ENCODE measurements around the gene HJV.

Gene HJV

DNA sequence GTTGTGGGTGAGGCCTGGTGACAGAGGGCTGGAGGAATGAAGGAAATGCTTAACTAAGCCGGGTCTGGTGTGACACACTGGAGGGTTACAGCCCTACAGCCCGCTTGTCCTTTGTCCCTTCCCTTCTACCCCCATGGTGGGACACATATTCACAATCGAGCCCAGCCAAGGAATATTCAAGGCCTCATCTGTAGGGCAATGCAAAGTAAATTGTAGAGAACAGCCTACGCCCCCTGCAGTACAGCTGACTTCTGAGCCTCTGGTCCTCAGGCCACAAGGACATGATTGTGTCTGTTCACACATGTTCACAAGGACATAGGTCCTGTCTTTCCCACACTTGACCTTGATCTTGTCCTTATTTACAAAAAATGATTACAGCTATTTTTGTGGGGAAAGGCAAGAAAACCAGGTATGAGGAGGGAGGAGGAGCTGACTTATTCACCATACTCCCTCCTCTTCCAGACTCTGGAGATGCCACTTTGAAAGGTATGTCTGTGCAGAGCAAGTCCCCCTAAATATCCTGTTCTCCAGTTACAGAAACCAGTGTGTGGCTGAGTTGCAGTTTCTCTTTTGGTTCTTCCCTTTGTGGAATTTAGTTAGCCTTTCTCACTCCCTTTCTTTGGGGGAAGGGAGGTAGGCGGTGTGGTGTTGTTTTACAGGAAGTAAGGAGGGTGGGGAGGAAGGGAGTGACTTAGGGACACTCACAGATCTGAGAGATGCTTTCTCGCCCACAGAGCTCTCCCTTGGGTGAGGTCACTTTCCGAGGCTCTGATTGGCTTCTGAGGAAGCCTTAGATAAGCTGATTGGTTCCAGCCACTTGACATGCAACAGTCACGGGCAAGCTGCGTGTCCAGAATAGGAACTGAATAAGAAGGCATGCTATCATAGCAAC lies 42.4 kb downstream of the HJV start (continued):
- TF ChIP-seq, protein P1, sequence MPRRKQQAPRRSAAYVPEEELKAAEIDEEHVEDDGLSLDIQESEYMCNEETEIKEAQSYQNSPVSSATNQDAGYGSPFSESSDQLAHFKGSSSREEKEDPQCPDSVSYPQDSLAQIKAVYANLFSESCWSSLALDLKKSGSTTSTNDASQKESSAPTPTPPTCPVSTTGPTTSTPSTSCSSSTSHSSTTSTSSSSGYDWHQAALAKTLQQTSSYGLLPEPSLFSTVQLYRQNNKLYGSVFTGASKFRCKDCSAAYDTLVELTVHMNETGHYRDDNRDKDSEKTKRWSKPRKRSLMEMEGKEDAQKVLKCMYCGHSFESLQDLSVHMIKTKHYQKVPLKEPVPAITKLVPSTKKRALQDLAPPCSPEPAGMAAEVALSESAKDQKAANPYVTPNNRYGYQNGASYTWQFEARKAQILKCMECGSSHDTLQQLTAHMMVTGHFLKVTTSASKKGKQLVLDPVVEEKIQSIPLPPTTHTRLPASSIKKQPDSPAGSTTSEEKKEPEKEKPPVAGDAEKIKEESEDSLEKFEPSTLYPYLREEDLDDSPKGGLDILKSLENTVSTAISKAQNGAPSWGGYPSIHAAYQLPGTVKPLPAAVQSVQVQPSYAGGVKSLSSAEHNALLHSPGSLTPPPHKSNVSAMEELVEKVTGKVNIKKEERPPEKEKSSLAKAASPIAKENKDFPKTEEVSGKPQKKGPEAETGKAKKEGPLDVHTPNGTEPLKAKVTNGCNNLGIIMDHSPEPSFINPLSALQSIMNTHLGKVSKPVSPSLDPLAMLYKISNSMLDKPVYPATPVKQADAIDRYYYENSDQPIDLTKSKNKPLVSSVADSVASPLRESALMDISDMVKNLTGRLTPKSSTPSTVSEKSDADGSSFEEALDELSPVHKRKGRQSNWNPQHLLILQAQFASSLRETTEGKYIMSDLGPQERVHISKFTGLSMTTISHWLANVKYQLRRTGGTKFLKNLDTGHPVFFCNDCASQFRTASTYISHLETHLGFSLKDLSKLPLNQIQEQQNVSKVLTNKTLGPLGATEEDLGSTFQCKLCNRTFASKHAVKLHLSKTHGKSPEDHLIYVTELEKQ (tag by site-specific recombination; IDR thresholded peaks at IDR 0.05; ENCODE audit: borderline replicate concordance): peak; percentile 34; the same call in 1 of the 2 replicates
- TF ChIP-seq ZNF449 (tag by site-specific recombination; IDR thresholded peaks at IDR 0.05): 0 out of 2 replicates have a peak, but pooled peaks have one; percentile 47
- peak; percentile 77 for TF ChIP-seq ZNF24 (tag by site-specific recombination; IDR thresholded peaks at IDR 0.05)
- TF ChIP-seq ZNF112 (tag by site-specific recombination; IDR thresholded peaks at IDR 0.05): no peak
- no peak; the same call in 1 of the 2 replicates for TF ChIP-seq ZNF266 (tag by site-specific recombination; IDR thresholded peaks at IDR 0.05; ENCODE audit: low read depth)
- no peak for TF ChIP-seq ZNF175 (tag by site-specific recombination; IDR thresholded peaks at IDR 0.05)
- TF ChIP-seq MZF1 (tag by site-specific recombination; IDR thresholded peaks at IDR 0.05; ENCODE audit: borderline replicate concordance): peak; percentile 88
- peak; percentile 92 for TF ChIP-seq PRDM4 (tag by site-specific recombination; IDR thresholded peaks at IDR 0.05)
- peak; percentile 97 for TF ChIP-seq ZNF366 (tag by site-specific recombination; conservative IDR thresholded peaks at IDR 0.05)
- peak; percentile 98 for TF ChIP-seq PATZ1 (tag by site-specific recombination; IDR thresholded peaks at IDR 0.05)
- TF ChIP-seq ZBTB48 (tag by site-specific recombination; IDR thresholded peaks at IDR 0.05): peak; percentile 99
- no peak for TF ChIP-seq ZNF132 (tag by site-specific recombination; IDR thresholded peaks at IDR 0.05; ENCODE audit: borderline replicate concordance)
- no peak for TF ChIP-seq ZNF473 (tag by site-specific recombination; IDR thresholded peaks at IDR 0.05)
- peak; percentile 81 for TF ChIP-seq ZNF629 (tag by site-specific recombination; IDR thresholded peaks at IDR 0.05)
- TF ChIP-seq ZNF239 (tag by site-specific recombination; IDR thresholded peaks at IDR 0.05): no peak
- peak; percentile 89 for TF ChIP-seq ATF2 (tag by site-specific recombination; IDR thresholded peaks at IDR 0.05; ENCODE audit: low read depth)
